SU-DHL-6 (cell line): ENCODE data around the gene CNP.

Experiments
- H2AFZ ChIP-seq: fragments of 200-600 bp; sonication (generic); 2 replicates; pipeline ENCODE4 v1.6.1; 2014; ENCODE audit warnings: low read depth, mild to moderate bottlenecking, moderate library complexity, mixed read lengths, antibody characterized with exemption, low read length; ENCODE audit not compliant: severe bottlenecking
- H3F3A ChIP-seq: fragments of 200-600 bp; shearing (Covaris generic); 2 replicates; pipeline ENCODE4 v1.6.0; 2016; ENCODE audit warnings: antibody characterized with exemption, mild to moderate bottlenecking; ENCODE audit not compliant: insufficient read depth
- H3K27ac ChIP-seq: fragments of 200-600 bp; sonication (generic); 2 replicates; pipeline ENCODE4 v1.5.1; 2016; ENCODE audit warnings: low read depth, mild to moderate bottlenecking, low read length, moderate library complexity, mixed read lengths
- H3K27me3 ChIP-seq: fragments of 200-600 bp; sonication (generic), shearing (Covaris generic); 2 replicates; pipeline ENCODE4 v1.6.0; 2014; ENCODE audit warnings: mild to moderate bottlenecking, low read length
- H3K36me3 ChIP-seq: fragments of 200-600 bp; sonication (generic); 2 replicates; pipeline ENCODE4 v1.6.1; 2014; ENCODE audit warnings: mild to moderate bottlenecking, low read length, mixed read lengths
- H3K4me2 ChIP-seq: fragments of 300-600, 200-600 bp; shearing (Covaris generic), sonication (generic); 2 replicates; pipeline ENCODE4 v1.6.0; 2014; ENCODE audit warnings: low read length, low read depth, mild to moderate bottlenecking; ENCODE audit not compliant: poor library complexity, severe bottlenecking
- H3K4me3 ChIP-seq: fragments of 200-600 bp; sonication (generic); 2 replicates; pipeline ENCODE4 v1.5.1; 2014; ENCODE audit warnings: antibody characterized with exemption, low read length, mild to moderate bottlenecking, mixed read lengths; ENCODE audit not compliant: insufficient read depth, poor library complexity, severe bottlenecking
- H3K79me2 ChIP-seq: fragments of 200-600 bp; sonication (generic); 2 replicates; pipeline ENCODE4 v1.6.1; 2014; ENCODE audit warnings: mild to moderate bottlenecking, low read length, moderate library complexity; ENCODE audit not compliant: insufficient read depth
- H3K9ac ChIP-seq: fragments of 200-600 bp; sonication (generic); 2 replicates; pipeline ENCODE4 v1.7.0; 2014; ENCODE audit warnings: mild to moderate bottlenecking, low read length
- H3K9me2 ChIP-seq: fragments of 200-600 bp; sonication (generic); replicated peaks from 2 replicates; pipeline ENCODE4 v1.6.1; 2014; ENCODE audit warnings: low read length; ENCODE audit not compliant: insufficient read depth
- H3K9me3 ChIP-seq: fragments of 200-600 bp; sonication (generic); 2 replicates; pipeline ENCODE4 v1.6.1; 2014; ENCODE audit warnings: low read length, mixed read lengths; ENCODE audit not compliant: insufficient read depth
- H4K20me1 ChIP-seq: fragments of 200-600 bp; sonication (generic); 2 replicates; pipeline ENCODE4 v1.6.1; 2014; ENCODE audit warnings: low read depth, mild to moderate bottlenecking, antibody characterized with exemption, low read length, moderate library complexity, mixed read lengths
- EZH2phosphoT487 ChIP-seq: fragments of 200-600 bp; sonication (generic), shearing (Covaris generic); conservative IDR thresholded peaks from 2 replicates; pipeline ENCODE4 v1.6.1; 2018; ENCODE audit warnings: mild to moderate bottlenecking, antibody characterized with exemption, low read length, moderate library complexity, mixed read lengths
- TF ChIP-seq, protein P1 (sequence below): fragments of 200-600 bp; sonication (generic); IDR thresholded peaks from one replicate; pipeline ENCODE4 v1.5.1; 2017; ENCODE audit warnings: antibody characterized with exemption, mild to moderate bottlenecking, low read length, moderate library complexity; ENCODE audit not compliant: insufficient read depth, poor library complexity, severe bottlenecking

The CNP gene

DNA sequence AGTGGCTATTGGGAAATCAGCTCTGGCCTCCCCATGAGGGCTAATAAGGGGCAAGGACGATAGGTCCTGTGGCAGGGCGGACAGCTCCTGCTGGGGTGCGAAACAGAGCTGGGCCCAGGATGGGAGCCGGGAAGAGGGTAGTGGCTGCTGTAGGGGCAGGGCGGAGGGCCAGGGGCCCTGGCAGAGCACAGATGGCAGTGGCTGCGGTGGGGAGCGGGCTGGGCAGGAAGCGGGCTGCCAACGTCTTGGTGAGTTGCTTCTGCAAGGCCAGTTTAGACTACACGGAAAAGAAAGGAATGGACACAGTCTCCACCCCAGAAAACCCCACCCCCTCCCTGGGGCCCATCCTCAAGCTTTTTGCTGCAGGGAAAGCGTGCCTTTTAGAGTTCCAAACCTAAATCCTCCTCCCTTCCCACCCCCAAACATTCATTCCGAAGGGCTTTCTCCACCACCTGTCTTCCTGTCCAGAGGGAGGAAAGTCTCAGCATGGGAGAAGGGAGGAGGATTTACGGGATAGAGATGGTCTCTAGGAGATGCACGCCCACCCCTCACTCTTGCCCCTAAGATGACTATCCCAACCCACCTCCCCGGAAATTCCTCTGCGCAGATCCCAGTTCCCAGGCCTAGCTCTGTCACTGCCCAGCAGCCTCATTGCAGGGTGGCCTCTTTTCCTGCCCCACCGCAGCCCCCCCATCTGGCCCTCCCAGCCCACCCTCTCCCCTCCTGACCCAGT lies 60.4 kb downstream of the CNP start:
- no peaks in the 10 kb centered on the region for H3K9me3 ChIP-seq
- H3K4me2 ChIP-seq, result no peak overlapping the region
- no peaks in the 10 kb centered on the region for H3K9me2 ChIP-seq
- H3F3A ChIP-seq, result no peaks in the 10 kb centered on the region
- no peaks in the 10 kb centered on the region for H3K36me3 ChIP-seq
- no peak for TF ChIP-seq EZH2phosphoT487
- TF ChIP-seq, protein P1, sequence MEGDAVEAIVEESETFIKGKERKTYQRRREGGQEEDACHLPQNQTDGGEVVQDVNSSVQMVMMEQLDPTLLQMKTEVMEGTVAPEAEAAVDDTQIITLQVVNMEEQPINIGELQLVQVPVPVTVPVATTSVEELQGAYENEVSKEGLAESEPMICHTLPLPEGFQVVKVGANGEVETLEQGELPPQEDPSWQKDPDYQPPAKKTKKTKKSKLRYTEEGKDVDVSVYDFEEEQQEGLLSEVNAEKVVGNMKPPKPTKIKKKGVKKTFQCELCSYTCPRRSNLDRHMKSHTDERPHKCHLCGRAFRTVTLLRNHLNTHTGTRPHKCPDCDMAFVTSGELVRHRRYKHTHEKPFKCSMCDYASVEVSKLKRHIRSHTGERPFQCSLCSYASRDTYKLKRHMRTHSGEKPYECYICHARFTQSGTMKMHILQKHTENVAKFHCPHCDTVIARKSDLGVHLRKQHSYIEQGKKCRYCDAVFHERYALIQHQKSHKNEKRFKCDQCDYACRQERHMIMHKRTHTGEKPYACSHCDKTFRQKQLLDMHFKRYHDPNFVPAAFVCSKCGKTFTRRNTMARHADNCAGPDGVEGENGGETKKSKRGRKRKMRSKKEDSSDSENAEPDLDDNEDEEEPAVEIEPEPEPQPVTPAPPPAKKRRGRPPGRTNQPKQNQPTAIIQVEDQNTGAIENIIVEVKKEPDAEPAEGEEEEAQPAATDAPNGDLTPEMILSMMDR, result no peak
- no peak overlapping the region for H2AFZ ChIP-seq
- H3K9ac ChIP-seq, result no peak overlapping the region
- no peak overlapping the region for H3K4me3 ChIP-seq
- no peaks in the 10 kb centered on the region for H3K27me3 ChIP-seq
- no peak overlapping the region for H3K27ac ChIP-seq
- H3K79me2 ChIP-seq, result no peaks in the 10 kb centered on the region
- no peaks in the 10 kb centered on the region for H4K20me1 ChIP-seq
